ENCODE data around the gene SRMS. TPM values are rescaled to one million over a fixed set of nuclear protein-coding genes. Genes with fewer than 3 reads are reported as not detected.
"Not testable (repeated sequence)": the region's sequence is repeated elsewhere in the genome, so short reads cannot be mapped to it uniquely, and the experiment has no call there.

The SRMS gene
- total RNA-seq, 1 donor from 2014 or later = not detected

DNA sequence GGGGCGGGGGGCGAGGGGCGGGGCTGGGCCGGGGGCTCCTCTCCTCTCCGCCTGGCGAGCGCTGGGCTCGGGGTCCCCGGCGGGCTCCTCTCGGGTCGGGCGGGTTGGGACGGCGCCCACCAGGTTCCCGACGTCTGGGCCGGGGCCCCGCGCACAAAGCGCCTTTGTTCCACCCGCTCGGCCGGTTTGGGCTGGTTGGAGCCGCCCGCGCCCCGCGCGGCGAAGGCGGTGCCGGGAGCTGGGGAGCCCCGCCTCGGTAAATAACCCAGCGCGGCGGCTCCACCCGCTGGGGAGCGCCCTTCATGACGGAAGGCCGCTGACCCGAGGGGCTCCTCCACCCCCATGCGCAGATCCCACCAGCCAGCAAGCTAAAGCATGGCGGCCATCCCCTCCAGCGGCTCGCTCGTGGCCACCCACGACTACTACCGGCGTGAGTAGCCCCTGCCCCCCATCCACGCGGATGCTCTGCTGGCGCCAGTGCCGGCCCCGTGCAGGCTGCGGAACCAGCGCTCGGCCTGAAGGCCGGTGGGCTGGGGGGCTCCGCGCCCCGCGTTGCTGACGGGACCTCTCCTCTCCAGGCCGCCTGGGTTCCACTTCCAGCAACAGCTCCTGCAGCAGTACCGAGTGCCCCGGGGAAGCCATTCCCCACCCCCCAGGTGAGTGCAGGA, 26.5 kb downstream of the SRMS start:
- peak; percentile 57 for DNase-seq

DNA sequence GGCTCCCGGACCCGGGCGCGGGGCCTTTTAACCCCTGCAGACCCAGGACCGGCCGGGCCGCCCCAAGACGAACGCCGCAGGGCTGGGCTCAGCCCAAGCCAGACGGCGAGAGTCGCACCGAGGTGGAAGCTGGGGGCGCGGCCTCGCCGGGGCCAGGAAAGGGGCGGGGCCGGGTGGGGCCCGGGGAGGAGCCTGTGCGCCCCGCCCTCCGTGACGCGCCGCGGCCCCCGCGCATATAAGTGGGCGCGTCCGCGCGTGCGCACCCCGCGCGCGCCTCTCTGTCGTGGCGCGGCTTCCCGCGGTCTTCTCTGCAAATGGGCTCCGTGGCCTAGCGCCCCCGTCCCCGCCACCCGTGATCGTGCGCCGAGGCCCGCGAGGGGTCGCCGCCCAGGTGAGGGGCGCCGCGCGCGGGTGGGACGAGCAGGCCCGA, 27.0 kb downstream of the SRMS start, which contains the start of gene PPDPF:
TSS of gene PPDPF (plus strand) at position 262 of the 430 bp plus-strand sequence. CDS start 544 bp downstream, outside the sequence.
- peak; percentile 89 for DNase-seq

GRCh38 chr20:63519668-63520503, 27.7 kb downstream of the SRMS start:
- DNase-seq = peak; percentile 50

DNA sequence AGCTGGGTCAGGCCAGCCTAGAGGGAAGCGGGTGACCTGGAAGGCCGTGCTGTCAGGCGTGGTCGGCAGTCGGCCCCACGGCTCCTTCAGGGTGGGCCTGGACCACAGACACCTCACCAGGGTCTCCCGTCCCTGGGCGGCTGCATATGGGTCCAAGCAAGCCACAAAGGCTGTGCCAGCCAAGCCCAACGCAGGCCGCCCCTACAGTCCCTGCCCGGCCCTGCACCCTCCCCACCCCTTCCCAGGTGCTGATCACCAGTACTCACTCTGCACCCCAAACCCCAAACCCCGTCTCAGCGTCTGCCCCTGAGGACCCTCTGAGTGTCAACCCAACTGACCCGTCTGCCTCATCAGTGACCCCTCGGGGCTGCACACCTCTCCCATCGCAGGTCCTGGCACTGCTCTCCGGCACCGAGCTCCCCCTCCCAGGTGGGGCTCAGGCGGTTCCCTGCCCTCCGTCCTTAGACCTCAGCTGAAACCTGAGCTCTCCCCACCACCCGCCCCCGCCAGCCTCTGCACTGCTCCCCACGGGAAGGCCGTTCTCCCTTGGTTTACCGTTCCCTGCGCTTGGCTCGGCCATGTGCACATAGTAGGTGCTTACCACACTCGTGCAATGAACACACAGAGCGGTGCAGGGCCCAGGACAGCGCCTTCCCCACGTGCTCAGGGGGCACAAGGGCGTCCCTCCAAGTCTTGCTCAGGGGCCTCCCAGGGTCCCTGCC, 28.4 kb downstream of the SRMS start:
- no peak for DNase-seq

DNA sequence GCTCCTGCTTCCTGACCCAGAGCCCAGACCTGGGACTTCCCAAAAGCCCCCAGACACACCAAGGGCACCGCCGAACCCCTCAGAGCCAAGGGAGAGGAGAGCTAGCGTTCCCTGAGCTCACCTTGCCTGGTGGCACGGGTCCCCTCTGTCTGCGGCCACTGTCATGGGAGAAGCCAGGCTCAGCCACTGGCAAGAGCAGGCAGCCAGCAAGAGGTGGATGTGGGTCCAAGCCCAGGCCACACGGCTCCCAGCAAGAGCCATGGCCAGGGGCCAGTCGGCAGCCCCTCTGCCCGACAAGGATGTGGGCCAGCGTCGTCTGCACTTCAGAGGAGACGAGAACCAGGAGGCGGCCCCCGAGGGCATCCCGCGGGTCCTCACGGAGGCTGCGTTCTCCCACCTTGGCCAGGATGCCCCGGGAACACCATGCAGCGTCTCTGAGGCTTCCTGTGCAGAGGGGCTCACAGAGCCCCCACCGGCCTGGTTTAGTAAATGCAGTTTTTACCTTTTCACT, 29.1 kb downstream of the SRMS start:
- DNase-seq = no peak

GRCh38 chr20:63517376-63518309, 29.9 kb downstream of the SRMS start:
- DNase-seq = no peak

GRCh38 chr20:63514520-63514919, 33.0 kb downstream of the SRMS start:
- not testable (repeated sequence) for DNase-seq

GRCh38 chr20:63513207-63513606, 34.3 kb downstream of the SRMS start:
- no peak for DNase-seq

GRCh38 chr20:63509088-63509564, 38.4 kb downstream of the SRMS start:
- DNase-seq = no peak

GRCh38 chr20:63508072-63508768, 39.3 kb downstream of the SRMS start:
- DNase-seq = no peak

DNA sequence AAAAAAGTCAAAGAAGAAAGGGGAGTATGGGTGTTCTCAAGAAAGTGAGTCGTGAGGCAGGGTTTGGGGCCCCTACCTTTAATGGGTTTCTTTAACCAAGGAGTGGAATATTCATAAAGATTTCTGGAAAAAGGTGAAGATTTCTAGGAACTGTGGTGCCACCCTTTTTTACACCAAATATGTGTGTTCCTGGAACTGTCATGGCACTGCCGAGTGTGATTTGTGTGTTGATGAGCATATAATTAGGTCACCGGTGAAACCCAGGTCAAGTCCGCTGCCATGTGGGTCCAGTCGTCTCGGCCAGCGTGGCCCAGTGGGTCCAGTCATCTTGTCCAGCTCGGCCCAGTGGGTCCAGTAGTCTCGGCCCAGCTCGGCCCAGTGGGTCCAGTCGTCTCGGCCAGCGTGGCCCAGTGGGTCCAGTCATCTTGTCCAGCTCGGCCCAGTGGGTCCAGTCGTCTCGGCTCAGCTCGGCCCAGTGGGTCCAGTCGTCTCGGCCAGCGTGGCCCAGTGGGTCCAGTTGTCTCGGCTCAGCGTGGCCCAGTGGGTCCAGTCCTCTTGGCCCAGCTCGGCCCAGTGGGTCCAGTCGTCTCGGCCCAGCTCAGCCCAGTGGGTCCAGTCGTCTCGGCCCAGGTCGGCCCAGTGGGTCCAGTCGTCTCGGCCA, 40.3 kb downstream of the SRMS start:
- DNase-seq = no peak

DNA sequence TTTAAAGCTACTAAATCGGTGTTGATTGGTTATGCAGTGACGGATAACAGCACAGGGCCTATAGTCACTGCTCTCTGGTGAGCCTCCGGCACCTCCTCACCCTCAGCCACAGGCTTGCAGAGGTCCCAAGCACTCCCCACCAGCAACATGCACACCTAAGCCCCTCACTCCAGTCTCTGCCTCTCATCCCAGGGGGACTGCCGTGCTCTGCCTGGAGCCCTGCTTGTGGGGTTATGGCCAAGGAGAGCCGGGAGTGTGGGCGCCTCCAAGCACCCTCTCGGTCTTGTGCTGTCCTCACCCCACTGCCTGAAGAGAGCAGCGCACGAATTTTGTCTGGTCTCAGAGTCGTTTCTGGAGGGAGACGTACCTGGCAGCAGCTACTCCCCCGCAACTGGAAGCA, 41.8 kb downstream of the SRMS start:
- DNase-seq = no peak

GRCh38 chr20:63505281-63505680, 42.3 kb downstream of the SRMS start:
- no peak for DNase-seq

DNA sequence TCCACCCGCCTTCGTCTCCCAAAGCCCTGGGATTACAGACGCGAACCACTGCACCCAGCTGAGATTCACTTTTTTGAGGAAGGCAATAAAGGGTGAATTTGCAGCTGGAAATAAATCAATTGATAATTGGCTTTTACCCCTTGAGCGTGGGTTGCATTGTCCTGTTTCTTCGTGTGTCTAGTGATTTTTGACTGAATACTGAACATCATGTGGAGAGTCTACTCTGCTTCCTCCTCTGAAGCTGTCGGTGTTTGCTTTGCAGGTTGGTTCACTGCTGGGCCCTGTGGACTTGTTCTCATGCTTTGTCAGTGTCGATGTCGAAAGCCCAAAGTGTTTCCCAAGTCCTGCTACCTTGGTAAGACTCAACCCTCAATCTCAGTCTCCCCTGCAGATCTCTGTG, 42.9 kb downstream of the SRMS start:
- DNase-seq = no peak

DNA sequence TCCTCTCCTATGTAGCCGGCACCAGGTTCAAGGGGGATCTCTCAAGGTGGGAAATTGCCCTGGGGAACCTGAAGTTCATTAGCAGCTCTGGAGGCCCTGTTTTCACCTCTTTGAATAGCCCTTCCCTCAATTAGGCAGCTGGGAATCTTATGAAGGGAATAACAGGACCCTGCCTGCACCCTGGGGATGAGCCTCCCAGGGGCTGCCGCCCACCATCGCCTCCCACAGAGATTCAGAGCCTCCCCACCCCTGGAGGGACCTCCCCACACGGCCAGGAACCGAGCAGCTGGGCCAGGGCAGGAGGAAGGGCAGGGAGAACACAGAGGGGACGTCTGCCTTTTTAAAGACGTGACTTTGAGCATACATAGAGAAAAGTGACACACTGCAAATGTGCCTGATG, 44.0 kb downstream of the SRMS start:
- no peak for DNase-seq

DNA sequence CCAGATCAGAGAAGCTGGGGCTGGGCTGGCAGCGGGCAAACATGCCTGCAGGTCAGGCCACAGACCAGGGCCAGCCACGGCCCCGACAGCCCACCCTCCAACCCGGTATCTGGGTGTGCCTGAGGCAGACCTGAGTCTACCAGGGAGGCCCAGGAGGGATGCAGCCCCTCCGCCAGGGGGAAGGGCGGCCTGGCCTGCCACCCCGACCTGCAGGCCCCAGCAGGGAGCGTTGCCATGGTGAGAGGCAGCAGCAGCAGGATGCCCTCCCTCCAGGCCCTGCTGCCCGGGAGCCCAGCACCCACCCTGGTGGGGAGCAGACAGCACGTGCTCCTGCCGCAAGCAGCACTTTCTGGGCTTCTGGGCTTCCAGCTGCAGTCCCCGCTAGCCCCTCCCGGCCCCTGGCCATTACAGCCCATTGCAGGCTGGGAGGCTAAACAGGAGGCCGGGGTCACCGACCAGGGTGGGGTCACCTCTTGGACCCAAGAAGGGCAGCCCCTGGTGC, 44.8 kb downstream of the SRMS start:
- DNase-seq = no peak

GRCh38 chr20:63501818-63502670, 45.5 kb downstream of the SRMS start:
- peak; percentile 22 for DNase-seq

GRCh38 chr20:63500902-63501817, 46.4 kb downstream of the SRMS start:
- DNase-seq = no peak

All from dermis blood vessel endothelial cell (primary cell).